ENCODE data around the gene LIMS1. TPM values are rescaled to one million over a fixed set of nuclear protein-coding genes. Genes with fewer than 3 reads are reported as not detected.

The LIMS1 gene
- polyA plus RNA-seq, 10 donors, result 34.1 to 54.2 (median 50.2) TPM

- no peak for DNase-seq
These were observed 79.2 kb downstream of the LIMS1 start for GRCh38 chr2:108613261-108614042.

- DNase-seq, result no peak
These were observed 79.8 kb downstream of the LIMS1 start for GRCh38 chr2:108614043-108614545.

GRCh38 chr2:108614659-108615058 lies 80.4 kb downstream of the LIMS1 start:
- no peak for DNase-seq

GRCh38 chr2:108615480-108616090 lies 81.3 kb downstream of the LIMS1 start:
- no peak for DNase-seq

GRCh38 chr2:108616318-108616717 lies 82.0 kb downstream of the LIMS1 start:
- no peak for DNase-seq

GRCh38 chr2:108616751-108617161 lies 82.5 kb downstream of the LIMS1 start:
- no peak for DNase-seq

- DNase-seq, result no peak
These were observed 83.3 kb downstream of the LIMS1 start for GRCh38 chr2:108617617-108618016.

- no peak for DNase-seq
These were observed 85.8 kb downstream of the LIMS1 start for GRCh38 chr2:108619925-108620620.

GRCh38 chr2:108620656-108621055 lies 86.4 kb downstream of the LIMS1 start:
- no peak for DNase-seq

GRCh38 chr2:108621087-108621559 lies 86.9 kb downstream of the LIMS1 start:
- DNase-seq, result no peak

GRCh38 chr2:108621687-108622681 lies 87.7 kb downstream of the LIMS1 start:
- no peak for DNase-seq

- DNase-seq, result no peak
These were observed 89.3 kb downstream of the LIMS1 start for GRCh38 chr2:108623616-108624015.

- DNase-seq, result no peak
These were observed 91.0 kb downstream of the LIMS1 start for GRCh38 chr2:108625186-108625827.

- no peak for DNase-seq
These were observed 91.5 kb downstream of the LIMS1 start for GRCh38 chr2:108625828-108626195.

GRCh38 chr2:108626995-108627394 lies 92.7 kb downstream of the LIMS1 start:
- no peak for DNase-seq

- DNase-seq, result no peak
These were observed 93.8 kb downstream of the LIMS1 start for GRCh38 chr2:108627911-108628567.

- no peak for DNase-seq
These were observed 94.7 kb downstream of the LIMS1 start for GRCh38 chr2:108628936-108629335.

GRCh38 chr2:108629417-108629816 lies 95.1 kb downstream of the LIMS1 start:
- no peak for DNase-seq

GRCh38 chr2:108630567-108631405 lies 96.5 kb downstream of the LIMS1 start:
- DNase-seq, result no peak

Measured in muscle of back (tissue), 11 donors.